GM13977 (cell line): Measurements from ENCODE around the gene YWHAQ.

Experiments used
- DNase-seq: peaks from one replicate; pipeline ENCODE4 v3.0.0; 2012; ENCODE audit warnings: low spot score
- CTCF ChIP-seq: IDR thresholded peaks from 2 replicates; pipeline ENCODE4 v1.5.1; 2012; ENCODE audit warnings: mild to moderate bottlenecking, control low read depth; ENCODE audit not compliant: insufficient read depth; ENCODE audit errors: extremely low read depth, missing control alignments
- in situ Hi-C: fragments of 300-500 bp; cut with MboI; formaldehyde crosslinking; loops from one replicate; pipeline ENCODE4 v1.12.0; 2022; ENCODE audit warnings: low sequenced_read_pairs, low pct_unique_long_range_greater_than_20kb, mixed read lengths, inconsistent platforms; ENCODE audit not compliant: unreplicated experiment

YWHAQ gene

GRCh38 chr2:9630736-9631552 lies at the start of gene YWHAQ:
Gene YWHAQ, minus strand, starts transcription at chr2:9630997. Its CDS starts 545 bp downstream, at chr2:9630452.
- no peak for TF ChIP-seq CTCF
- in situ Hi-C loops = no loop called here
- DNase-seq = peak; percentile 99

GRCh38 chr2:9680082-9680481 lies 49.3 kb upstream of the YWHAQ start:
- in situ Hi-C loops = no loop called here
- TF ChIP-seq CTCF = no peak
- DNase-seq = no peak

DNA sequence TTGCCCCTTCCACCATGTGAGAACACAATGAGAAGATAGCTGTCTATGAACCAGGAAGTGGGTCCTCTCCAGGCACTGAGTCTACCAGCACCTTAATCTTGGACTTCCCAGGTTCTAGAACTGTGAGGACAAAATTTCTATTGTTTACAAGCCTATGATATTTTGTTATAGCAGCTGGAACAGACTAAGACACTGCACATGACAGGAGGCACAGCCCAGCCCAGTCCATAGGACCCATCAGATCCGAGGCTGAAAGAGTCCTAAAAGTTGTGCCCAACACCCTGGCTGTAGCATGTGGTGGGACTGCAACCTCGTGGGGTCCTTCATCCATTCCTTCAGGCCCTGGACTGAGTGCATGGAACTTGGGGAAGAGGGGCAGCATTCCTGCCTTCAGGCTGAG lies 48.4 kb upstream of the YWHAQ start:
- in situ Hi-C loops = no loop called here
- no peak for DNase-seq
- TF ChIP-seq CTCF = no peak

DNA sequence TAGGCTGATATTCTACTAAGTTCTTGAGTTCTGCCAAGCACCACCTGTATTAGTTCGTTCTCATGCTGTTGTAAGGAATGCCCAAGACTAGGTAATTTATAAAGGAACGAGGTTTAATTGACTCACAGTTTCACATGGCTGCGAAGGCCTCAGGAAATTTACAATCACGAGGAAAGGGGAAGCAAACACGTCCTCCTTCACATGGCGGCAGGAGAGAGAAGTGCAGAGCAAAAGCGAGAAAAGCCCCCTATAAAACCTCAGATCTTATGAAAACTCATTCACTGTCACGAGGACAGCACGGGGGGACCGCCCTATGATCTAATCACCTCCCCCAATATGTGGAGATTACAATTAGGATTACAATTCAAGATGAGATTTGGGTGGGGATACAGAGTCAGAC lies 47.7 kb upstream of the YWHAQ start:
- no peak for TF ChIP-seq CTCF
- no peak for DNase-seq
- in situ Hi-C loops = no loop called here

GRCh38 chr2:9675415-9676351 lies 44.9 kb upstream of the YWHAQ start:
- TF ChIP-seq CTCF = no peak
- in situ Hi-C loops = no loop called here
- no peak for DNase-seq

DNA sequence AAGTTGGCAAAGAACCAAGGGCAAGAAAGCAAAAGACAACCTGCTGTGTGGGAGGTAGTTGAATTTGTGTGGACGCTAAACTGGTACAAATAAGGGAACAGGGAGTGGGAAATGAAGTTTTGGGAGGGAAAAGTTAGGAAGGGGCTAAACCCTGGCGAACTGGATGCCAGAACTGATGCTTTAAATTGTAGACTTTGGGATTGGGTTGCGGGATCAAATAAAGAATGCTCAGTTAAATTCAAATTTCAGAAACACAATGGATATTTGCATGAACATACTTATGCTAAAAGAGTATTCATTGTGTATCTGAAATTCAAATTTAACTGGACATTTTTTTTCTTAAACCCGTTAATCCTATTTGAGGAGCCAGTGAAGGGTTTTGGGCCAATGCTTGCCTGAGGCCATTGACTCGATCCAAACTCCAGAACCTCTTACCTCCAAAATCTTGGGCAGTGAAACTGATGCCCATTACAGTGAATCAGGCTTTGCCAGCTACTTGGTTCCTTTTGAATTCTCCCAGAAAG lies 44.2 kb upstream of the YWHAQ start:
- DNase-seq = no peak
- in situ Hi-C loops = no loop called here

More for the DNA sequence above, 44.2 kb upstream of the YWHAQ start:
- TF ChIP-seq CTCF = no peak
